HG02588 (cell line): Measurements from ENCODE around the gene ADCY10.
"Not testable (repeated sequence)": the region's sequence is repeated elsewhere in the genome, so short reads cannot be mapped to it uniquely, and the experiment has no call there.

Experiments used
- ATAC-seq: cut with Tn5 transposase; IDR thresholded peaks from one replicate; pipeline ENCODE4 v1.9.1; 2021; ENCODE audit warnings: mild to moderate bottlenecking, moderate library complexity; ENCODE audit not compliant: unreplicated experiment

Gene ADCY10

GRCh38 chr1:167860231-167860923 is 53.6 kb downstream of the ADCY10 start:
- no peak for ATAC-seq

GRCh38 chr1:167856711-167857418 is 57.1 kb downstream of the ADCY10 start:
- ATAC-seq = no peak

GRCh38 chr1:167854184-167854583 is 59.8 kb downstream of the ADCY10 start:
- no peak for ATAC-seq

GRCh38 chr1:167849666-167850065 is 64.3 kb downstream of the ADCY10 start:
- ATAC-seq = no peak

- ATAC-seq = no peak
These were observed 71.1 kb downstream of the ADCY10 start for GRCh38 chr1:167842872-167843271.

DNA sequence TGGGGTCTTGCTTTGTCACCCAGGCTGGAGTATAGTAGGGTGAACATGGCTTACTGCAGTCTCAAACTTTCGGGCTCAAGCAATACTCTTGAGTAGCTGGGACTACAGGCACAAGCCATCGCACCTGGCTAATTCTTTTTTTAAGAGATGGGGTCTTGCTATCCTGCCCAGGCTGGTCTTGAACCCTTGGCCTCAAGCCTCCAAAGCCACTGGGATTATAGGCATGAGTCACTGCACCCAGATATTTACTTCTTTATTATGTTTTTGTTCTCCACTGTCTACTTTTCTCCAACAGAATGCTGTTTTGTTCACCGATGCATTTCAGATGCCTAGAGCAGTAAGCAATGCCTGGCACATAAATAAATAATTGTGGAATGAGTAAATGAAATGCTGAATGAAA is 72.4 kb downstream of the ADCY10 start:
- ATAC-seq = no peak

- ATAC-seq = no peak
These were observed 74.9 kb downstream of the ADCY10 start for GRCh38 chr1:167839009-167839408.

DNA sequence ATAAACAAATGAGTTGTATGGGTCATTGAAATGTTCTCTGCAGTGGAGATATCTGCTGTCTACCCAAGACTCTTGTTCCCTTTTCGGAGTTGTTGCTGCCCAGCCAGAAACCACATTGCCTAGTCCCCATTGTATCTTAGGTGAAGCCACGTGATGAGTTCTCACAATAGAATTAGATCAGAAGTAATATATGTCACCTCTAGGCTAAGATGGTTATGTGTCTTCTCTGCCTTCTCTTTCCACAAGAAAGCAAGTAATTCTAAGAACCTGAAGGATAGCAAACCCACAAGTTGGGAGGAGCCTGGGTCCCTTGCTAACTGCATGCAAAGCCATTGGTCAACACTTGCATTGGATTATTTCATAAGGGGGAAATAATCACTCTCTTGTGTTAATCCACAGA is 76.6 kb downstream of the ADCY10 start:
- ATAC-seq = no peak

- ATAC-seq = no peak
These were observed 77.7 kb downstream of the ADCY10 start for GRCh38 chr1:167836197-167836596.

DNA sequence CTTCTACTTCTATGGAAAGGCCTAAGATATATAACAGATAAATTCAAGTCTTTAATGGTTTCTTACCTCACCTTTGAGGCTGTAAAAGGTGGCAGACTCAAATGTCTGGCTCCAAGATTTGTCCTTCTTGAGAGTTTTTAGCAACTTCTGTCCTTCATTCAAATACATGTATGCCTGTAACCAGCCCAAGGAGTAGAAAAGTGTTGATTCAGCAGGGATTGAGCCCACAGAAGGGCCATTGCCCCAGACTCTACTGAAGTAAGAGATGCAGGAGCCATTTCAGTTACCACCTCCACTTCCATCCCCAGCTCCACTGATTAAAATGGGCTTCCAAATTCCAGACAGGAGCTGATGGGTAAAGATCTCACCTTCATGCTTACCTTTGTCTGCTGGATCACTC is 80.0 kb downstream of the ADCY10 start:
- no peak for ATAC-seq

DNA sequence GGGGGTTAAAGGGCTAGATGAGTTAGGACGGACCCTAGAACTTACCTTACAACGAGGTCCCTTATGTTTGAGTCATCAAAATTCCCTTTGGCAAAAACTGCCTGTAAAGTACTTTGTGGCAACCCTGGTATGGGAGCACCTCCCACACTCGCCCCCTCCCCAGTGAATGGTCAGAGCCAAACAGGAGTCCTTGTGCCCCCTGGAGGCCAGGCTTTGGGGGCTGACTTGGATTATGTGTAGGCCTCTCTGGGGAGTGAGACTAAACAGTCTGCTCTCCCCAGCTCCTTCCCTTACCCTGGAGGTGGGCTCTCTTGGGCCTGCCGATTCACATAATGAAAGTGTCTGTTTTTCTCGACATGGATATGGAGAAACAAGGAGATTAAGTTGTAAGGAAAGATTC is 81.2 kb downstream of the ADCY10 start:
- no peak for ATAC-seq

DNA sequence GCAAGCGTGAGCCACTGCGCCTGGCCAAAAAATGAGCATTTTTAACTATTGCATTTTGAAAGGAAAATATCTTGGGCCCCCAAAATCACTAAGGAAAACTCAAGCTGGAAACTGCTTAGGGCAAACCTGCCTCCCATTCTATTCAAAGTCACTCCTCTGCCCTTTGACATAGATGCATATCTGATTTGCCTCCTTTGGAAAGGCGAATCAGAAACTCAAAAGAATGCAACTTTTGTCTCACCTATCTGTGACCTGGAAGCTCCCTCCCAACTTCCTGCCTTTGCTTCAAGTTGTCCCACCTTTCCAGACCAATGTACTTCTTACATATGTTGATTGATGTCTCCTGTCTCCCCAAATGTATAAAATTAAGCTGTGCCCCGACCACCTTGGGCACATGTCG is 83.3 kb downstream of the ADCY10 start:
- not testable (repeated sequence) for ATAC-seq

DNA sequence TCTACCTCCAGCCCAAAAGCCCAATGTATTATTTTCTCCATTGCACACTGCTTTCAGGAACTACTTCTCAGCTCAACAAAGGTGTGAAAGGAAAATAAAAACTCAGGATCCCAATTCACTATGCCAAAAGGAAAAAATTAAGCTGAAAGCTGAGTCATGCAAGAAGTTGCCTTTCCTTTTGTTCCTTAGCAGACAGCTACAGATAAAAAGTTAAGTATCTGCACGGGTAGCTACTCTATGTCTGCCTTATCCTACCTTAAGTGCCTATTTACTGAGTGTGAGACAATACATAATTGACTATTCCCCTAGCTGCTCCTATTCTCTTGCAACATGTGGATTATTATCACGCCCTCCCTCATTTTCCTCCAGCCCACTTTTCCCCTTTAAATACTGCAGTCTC is 84.1 kb downstream of the ADCY10 start:
- no peak for ATAC-seq

GRCh38 chr1:167826127-167826526 is 87.8 kb downstream of the ADCY10 start:
- no peak for ATAC-seq

DNA sequence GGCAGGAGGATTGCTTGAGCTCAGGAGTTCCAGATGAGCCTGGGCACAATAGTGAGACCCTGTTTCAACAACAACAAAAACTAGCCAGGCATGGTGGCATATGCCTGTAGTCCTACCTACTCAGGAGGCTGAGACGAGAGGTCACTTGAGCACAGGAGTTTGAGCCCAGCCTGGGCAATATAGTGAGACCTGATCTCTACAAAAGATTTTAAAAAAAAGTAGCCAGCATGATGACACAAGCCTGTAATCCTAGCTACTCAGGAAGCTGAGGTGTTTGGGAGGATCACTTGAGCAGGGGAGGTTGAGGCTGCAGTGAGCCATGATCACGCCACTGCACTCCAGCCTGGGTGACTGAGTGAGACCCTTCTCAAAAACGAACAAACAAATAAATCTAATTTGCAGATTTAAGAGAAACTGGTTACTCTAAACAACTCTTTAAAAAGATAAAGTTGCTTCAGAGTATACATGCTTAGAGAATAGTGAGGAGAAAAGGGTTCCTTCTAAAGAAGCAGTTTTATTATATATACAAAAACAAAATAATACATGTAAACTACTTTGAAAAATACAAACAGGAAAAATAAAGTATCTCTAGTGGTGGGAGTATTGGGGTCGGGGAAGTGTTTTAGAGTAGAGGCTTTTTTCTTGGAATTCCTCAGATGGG is 88.4 kb downstream of the ADCY10 start:
- ATAC-seq = no peak

DNA sequence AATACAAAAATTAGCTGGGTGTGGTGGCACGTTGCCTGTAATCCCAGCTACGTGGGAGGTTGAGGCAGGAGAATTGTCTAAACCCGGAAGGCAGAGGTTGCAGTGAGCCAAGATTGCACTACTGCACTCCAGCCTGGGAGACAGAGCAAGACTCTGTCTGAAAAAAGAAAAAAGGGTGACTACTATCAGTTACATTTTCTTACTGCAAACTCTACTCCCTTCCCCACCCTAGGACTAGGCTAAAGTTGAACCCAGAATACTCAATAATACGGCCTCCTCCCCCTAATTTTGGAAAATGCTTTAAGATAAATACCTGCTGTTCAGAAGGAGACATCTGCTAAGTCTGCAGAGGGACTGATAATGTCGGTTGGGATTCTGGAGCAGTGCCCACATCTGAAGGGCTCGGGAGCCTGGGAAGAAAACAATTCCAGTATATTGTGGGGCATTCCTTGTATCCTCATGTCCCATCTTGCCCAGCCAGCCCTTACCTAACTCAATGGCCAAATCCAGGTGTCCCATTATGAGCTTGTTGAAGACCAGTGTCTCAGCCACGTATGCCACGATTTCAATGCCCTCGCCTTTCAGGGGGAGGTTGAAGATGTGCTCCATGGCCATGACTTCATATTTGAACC is 89.7 kb downstream of the ADCY10 start:
- no peak for ATAC-seq

GRCh38 chr1:167821969-167822685 is 91.8 kb downstream of the ADCY10 start:
- no peak for ATAC-seq

GRCh38 chr1:167821356-167821685 is 92.6 kb downstream of the ADCY10 start:
- ATAC-seq = no peak

DNA sequence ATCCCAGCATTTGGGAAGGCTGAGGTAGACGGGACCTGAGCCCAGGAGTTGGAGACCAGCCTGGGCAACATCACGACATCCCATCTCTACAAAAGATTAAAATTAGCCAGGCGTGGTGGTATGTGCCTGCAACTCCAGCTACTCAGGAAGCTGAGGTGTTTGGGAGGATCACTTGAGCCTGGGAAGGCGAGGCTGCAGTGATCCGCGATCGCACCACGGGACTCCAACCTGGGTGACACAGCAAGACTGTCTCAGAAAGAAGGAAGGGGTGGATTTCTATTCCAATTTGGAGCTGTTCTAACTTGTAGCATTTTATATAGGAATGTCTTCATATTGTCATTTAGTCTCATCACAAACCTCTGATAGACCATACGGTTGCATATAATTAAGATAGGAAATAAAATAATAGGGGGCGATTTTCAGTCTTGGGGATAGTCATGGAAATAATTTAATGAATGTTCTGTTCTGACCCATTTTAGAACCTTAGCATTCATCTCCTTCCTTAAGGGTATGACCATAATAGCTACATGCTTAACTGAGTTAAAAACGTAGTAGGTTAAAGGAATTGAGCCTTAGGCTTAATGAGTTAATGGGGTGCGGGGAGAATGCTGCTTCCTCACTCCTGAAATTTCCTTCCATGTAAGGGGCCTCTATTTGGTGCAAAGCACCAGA is 93.1 kb downstream of the ADCY10 start:
- no peak for ATAC-seq

- no peak for ATAC-seq
These were observed 93.9 kb downstream of the ADCY10 start for GRCh38 chr1:167819849-167820683.
